GM12872 (cell line): ENCODE measurements around the gene SNPH.

ENCODE experiments used
- TF ChIP-seq, protein P1 (sequence below): IDR thresholded peaks from 3 replicates; pipeline ENCODE4 v1.5.1; 2011; ENCODE audit warnings: low read depth, mild to moderate bottlenecking, low read length, moderate library complexity; ENCODE audit not compliant: insufficient read depth

The SNPH gene

GRCh38 chr20:1240549-1240948, 25.5 kb upstream of the SNPH start:
- TF ChIP-seq, protein P1, sequence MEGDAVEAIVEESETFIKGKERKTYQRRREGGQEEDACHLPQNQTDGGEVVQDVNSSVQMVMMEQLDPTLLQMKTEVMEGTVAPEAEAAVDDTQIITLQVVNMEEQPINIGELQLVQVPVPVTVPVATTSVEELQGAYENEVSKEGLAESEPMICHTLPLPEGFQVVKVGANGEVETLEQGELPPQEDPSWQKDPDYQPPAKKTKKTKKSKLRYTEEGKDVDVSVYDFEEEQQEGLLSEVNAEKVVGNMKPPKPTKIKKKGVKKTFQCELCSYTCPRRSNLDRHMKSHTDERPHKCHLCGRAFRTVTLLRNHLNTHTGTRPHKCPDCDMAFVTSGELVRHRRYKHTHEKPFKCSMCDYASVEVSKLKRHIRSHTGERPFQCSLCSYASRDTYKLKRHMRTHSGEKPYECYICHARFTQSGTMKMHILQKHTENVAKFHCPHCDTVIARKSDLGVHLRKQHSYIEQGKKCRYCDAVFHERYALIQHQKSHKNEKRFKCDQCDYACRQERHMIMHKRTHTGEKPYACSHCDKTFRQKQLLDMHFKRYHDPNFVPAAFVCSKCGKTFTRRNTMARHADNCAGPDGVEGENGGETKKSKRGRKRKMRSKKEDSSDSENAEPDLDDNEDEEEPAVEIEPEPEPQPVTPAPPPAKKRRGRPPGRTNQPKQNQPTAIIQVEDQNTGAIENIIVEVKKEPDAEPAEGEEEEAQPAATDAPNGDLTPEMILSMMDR: no peak

DNA sequence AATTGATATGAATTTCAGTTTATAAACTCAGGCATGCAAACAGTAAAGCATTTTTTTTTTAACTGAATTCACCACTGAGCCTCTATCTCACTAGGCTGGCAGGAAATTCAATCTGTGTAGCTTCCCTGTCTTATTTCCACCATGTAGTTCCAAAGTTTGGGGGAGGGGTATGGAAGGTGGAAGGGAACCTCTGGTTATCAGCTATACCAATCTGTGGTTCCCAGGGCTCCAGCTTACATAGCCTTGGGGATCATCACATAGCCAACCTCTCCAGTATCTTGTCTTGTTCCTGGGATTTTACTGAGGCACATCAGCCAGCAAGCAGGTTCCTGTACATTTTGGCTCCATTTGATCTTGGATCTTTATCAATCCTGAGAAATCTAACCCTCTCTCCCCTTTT, 24.6 kb upstream of the SNPH start:
- TF ChIP-seq, protein P1: no peak

GRCh38 chr20:1242099-1242498, 24.0 kb upstream of the SNPH start:
- TF ChIP-seq, protein P1: no peak

GRCh38 chr20:1242530-1242929, 23.6 kb upstream of the SNPH start:
- TF ChIP-seq, protein P1: no peak

DNA sequence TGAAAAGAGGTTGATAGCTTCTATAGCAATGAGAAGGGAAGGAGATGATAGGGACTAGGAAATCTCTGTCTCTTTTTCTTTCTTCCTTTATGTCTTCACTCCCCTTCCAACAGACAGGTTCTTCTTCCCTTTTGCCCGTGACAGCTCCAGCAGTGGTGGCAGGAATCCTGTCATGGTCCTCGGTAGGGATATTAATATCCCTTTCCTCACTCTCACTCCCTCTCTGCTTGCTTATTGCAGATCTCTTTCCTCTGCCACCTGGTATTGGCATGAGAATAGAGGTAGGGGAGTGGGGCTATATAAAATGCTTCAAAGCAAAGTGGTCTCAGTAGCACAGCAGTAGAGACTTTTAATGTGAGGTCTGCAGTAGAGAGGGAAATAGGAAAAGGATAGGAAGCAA, 20.5 kb upstream of the SNPH start:
- TF ChIP-seq, protein P1: no peak

- TF ChIP-seq, protein P1: no peak
Observed at GRCh38 chr20:1247689-1248088, 18.4 kb upstream of the SNPH start.

- TF ChIP-seq, protein P1: no peak
Observed at GRCh38 chr20:1252416-1252815, 13.7 kb upstream of the SNPH start.

DNA sequence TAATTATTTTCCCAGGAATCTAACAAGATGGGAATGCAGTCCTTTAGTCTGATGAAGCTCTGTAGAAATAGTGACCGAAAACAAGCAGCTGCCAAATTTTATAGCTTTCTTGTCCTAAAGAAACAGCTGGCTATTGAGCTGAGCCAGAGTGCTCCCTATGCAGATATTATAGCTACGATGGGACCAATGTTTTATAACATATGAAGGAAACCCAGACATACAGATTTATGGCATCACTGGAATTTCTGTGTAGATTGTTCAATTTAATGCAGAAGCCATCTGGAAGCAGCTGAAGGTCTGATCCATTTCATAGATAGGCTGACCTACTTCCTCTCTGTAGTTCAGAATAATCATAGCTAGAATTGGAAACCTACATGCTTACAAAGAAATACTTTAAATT, 11.8 kb upstream of the SNPH start:
- TF ChIP-seq, protein P1: no peak
